Measurements from ENCODE around the gene MSLN. TPM values are rescaled to one million over a fixed set of nuclear protein-coding genes. Genes with fewer than 3 reads are reported as not detected.

The MSLN gene
- total and polyA plus RNA-seq, 4 experiments from 2014 or later: not detected

DNA sequence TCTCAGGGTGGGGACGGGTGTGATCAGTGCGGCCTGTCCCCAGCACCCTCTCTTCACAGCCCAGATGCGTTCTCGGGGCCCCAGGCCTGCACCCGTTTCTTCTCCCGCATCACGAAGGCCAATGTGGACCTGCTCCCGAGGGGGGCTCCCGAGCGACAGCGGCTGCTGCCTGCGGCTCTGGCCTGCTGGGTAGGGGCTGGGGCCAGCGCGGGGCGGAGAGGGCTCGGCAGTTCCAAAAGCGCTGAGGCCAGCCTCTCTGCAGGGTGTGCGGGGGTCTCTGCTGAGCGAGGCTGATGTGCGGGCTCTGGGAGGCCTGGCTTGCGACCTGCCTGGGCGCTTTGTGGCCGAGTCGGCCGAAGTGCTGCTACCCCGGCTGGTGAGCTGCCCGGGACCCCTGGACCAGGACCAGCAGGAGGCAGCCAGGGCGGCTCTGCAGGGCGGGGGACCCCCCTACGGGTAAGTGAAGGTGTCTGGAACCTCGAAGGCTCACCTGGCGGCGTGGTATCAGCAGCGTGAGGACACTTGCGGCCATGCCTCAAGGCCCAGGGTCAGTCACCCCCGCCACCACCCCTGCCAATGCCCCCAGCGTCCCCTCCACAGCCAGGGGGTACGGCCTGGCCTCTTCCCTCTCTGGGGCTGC is 4.4 kb downstream of the MSLN start:
- H3K9me3 ChIP-seq (ENCODE audit: control insufficient read depth in 1 of 2, low read length in 2 of 2): no peaks in the 10 kb centered on the region
- H3K4me1 ChIP-seq (ENCODE audit: insufficient read depth, low read length): no peaks in the 10 kb centered on the region
- POLR2A ChIA-PET (ENCODE audit: partially characterized antibody): no interaction called here
- no peaks in the 10 kb centered on the region for H3K36me3 ChIP-seq (ENCODE audit: insufficient read depth, low read length)
- CTCF ChIA-PET (ENCODE audit: partially characterized antibody): no interaction called here
- no peaks in the 10 kb centered on the region for H3K27me3 ChIP-seq (ENCODE audit: insufficient read depth, low read length)
- DNase-seq: no peak
- Mint-ChIP-seq H3K36me3 (no peaks in the 10 kb centered on the region), H3K9me3 (no peaks in the 10 kb centered on the region), H3K4me3 (no peak overlapping the region), H3K27me3 (peaks cover 0 to 1% of the 10 kb centered on the region in 2 donors), H3K4me1 (no peaks in the 10 kb centered on the region), H3K27ac (no peak overlapping the region)
- H3K27ac ChIP-seq (ENCODE audit: low read depth, low read length): no peak overlapping the region
- intact Hi-C loops (cut with micrococcal nuclease): no loop called here
- H3K4me3 ChIP-seq (ENCODE audit: low read length in 2 of 2): no peak overlapping the region

DNA sequence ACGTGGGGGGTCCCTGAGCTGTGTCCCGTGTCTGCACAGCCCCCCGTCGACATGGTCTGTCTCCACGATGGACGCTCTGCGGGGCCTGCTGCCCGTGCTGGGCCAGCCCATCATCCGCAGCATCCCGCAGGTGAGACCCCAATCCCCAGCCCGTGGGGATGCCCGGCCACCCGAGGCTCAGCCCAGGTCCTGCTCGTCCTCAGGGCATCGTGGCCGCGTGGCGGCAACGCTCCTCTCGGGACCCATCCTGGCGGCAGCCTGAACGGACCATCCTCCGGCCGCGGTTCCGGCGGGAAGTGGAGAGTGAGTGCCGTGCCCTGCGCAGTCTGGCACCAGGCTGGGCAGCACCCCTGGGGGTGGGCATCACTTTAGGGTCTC is 4.9 kb downstream of the MSLN start:
- Mint-ChIP-seq H3K36me3 (no peaks in the 10 kb centered on the region), H3K4me1 (no peaks in the 10 kb centered on the region), H3K27me3 (peaks cover 0 to 1% of the 10 kb centered on the region in 2 donors), H3K9me3 (no peaks in the 10 kb centered on the region), H3K27ac (no peak overlapping the region), H3K4me3 (no peak overlapping the region)
- intact Hi-C loops (cut with micrococcal nuclease): no loop called here
- Histone ChIP-seq H3K4me3 (ENCODE audit: low read length in 2 of 2) (no peak overlapping the region), H3K9me3 (ENCODE audit: control insufficient read depth in 1 of 2, low read length in 2 of 2) (no peaks in the 10 kb centered on the region), H3K36me3 (ENCODE audit: insufficient read depth, low read length) (no peaks in the 10 kb centered on the region), H3K4me1 (ENCODE audit: insufficient read depth, low read length) (no peaks in the 10 kb centered on the region), H3K27me3 (ENCODE audit: insufficient read depth, low read length) (no peaks in the 10 kb centered on the region), H3K27ac (ENCODE audit: low read depth, low read length) (no peak overlapping the region)
- DNase-seq: no peak
- ChIA-PET POLR2A (ENCODE audit: partially characterized antibody) (no interaction called here), CTCF (ENCODE audit: partially characterized antibody) (no interaction called here)

DNA sequence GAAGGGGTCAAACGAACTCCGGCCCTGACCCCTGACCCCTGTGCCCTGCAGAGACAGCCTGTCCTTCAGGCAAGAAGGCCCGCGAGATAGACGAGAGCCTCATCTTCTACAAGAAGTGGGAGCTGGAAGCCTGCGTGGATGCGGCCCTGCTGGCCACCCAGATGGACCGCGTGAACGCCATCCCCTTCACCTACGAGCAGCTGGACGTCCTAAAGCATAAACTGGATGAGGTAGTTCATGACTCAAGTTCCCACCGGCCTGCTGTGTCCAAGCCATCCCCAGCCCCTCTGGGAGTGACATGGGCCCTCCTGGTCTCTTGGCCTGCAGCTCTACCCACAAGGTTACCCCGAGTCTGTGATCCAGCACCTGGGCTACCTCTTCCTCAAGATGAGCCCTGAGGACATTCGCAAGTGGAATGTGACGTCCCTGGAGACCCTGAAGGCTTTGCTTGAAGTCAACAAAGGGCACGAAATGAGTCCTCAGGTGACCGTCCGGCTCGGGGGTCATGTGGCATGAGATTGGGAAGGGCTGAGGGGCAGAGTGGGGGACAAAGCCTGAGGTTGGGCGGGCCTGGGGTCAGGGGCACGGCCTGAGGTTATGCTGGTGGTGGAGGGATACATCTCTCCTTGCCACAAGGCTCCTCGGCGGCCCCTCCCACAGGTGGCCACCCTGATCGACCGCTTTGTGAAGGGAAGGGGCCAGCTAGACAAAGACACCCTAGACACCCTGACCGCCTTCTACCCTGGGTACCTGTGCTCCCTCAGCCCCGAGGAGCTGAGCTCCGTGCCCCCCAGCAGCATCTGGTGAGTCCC is 5.7 kb downstream of the MSLN start:
- Mint-ChIP-seq H3K36me3 (no peaks in the 10 kb centered on the region), H3K27ac (no peak overlapping the region), H3K4me1 (no peaks in the 10 kb centered on the region), H3K4me3 (no peak overlapping the region), H3K27me3 (no peaks in the 10 kb centered on the region), H3K9me3 (no peaks in the 10 kb centered on the region)
- ChIA-PET CTCF (ENCODE audit: partially characterized antibody) (no interaction called here), POLR2A (ENCODE audit: partially characterized antibody) (no interaction called here)
- Histone ChIP-seq H3K36me3 (ENCODE audit: insufficient read depth, low read length) (no peaks in the 10 kb centered on the region), H3K4me3 (ENCODE audit: low read length in 2 of 2) (no peak overlapping the region), H3K4me1 (ENCODE audit: insufficient read depth, low read length) (no peaks in the 10 kb centered on the region), H3K27ac (ENCODE audit: low read depth, low read length) (no peak overlapping the region), H3K9me3 (ENCODE audit: control insufficient read depth in 1 of 2, low read length in 2 of 2) (no peaks in the 10 kb centered on the region), H3K27me3 (ENCODE audit: insufficient read depth, low read length) (no peaks in the 10 kb centered on the region)
- no peak for DNase-seq
- intact Hi-C loops (cut with micrococcal nuclease): no loop called here

- no peak overlapping the region for H3K27ac ChIP-seq (ENCODE audit: low read depth, low read length)
- H3K36me3 ChIP-seq (ENCODE audit: insufficient read depth, low read length): no peaks in the 10 kb centered on the region
- Mint-ChIP-seq H3K4me1 (no peaks in the 10 kb centered on the region), H3K36me3 (no peaks in the 10 kb centered on the region), H3K9me3 (no peaks in the 10 kb centered on the region), H3K27ac (no peak overlapping the region), H3K4me3 (no peak overlapping the region), H3K27me3 (no peaks in the 10 kb centered on the region)
- DNase-seq: no peak
- no peak overlapping the region for H3K4me3 ChIP-seq (ENCODE audit: low read length in 2 of 2)
- intact Hi-C loops (cut with micrococcal nuclease): no loop called here
- H3K27me3 ChIP-seq (ENCODE audit: insufficient read depth, low read length): no peaks in the 10 kb centered on the region
- no peaks in the 10 kb centered on the region for H3K9me3 ChIP-seq (ENCODE audit: control insufficient read depth in 1 of 2, low read length in 2 of 2)
- ChIA-PET CTCF (ENCODE audit: partially characterized antibody) (no interaction called here), POLR2A (ENCODE audit: partially characterized antibody) (no interaction called here)
- H3K4me1 ChIP-seq (ENCODE audit: insufficient read depth, low read length): no peaks in the 10 kb centered on the region
Measured at GRCh38 chr16:766820-767640, 6.5 kb downstream of the MSLN start.

GRCh38 chr16:767743-768235 is 7.3 kb downstream of the MSLN start:
- no peaks in the 10 kb centered on the region for H3K36me3 ChIP-seq (ENCODE audit: insufficient read depth, low read length)
- H3K27me3 Mint-ChIP-seq: no peaks in the 10 kb centered on the region
- H3K27me3 ChIP-seq (ENCODE audit: insufficient read depth, low read length): no peaks in the 10 kb centered on the region
- H3K27ac ChIP-seq (ENCODE audit: low read depth, low read length): no peak overlapping the region
- H3K27ac Mint-ChIP-seq: no peak overlapping the region
- H3K4me1 Mint-ChIP-seq: no peaks in the 10 kb centered on the region
- H3K36me3 Mint-ChIP-seq: no peaks in the 10 kb centered on the region
- H3K9me3 ChIP-seq (ENCODE audit: control insufficient read depth in 1 of 2, low read length in 2 of 2): no peaks in the 10 kb centered on the region
- ChIA-PET POLR2A (ENCODE audit: partially characterized antibody) (no interaction called here), CTCF (ENCODE audit: partially characterized antibody) (interaction anchor here (0.7 kb wide), 1 partner anchor 25 kb away, joined by 3 read pairs; no protein-coding TSS in a partner anchor)
- H3K4me1 ChIP-seq (ENCODE audit: insufficient read depth, low read length): no peaks in the 10 kb centered on the region
- no peak overlapping the region for H3K4me3 Mint-ChIP-seq
- no peak for DNase-seq
- no peak overlapping the region for H3K4me3 ChIP-seq (ENCODE audit: low read length in 2 of 2)
- no peaks in the 10 kb centered on the region for H3K9me3 Mint-ChIP-seq
- intact Hi-C loops (cut with micrococcal nuclease): no loop called here

- Histone ChIP-seq H3K4me3 (ENCODE audit: low read length in 2 of 2) (no peak overlapping the region), H3K9me3 (ENCODE audit: control insufficient read depth in 1 of 2, low read length in 2 of 2) (no peaks in the 10 kb centered on the region), H3K27me3 (ENCODE audit: insufficient read depth, low read length) (no peaks in the 10 kb centered on the region), H3K36me3 (ENCODE audit: insufficient read depth, low read length) (no peaks in the 10 kb centered on the region), H3K27ac (ENCODE audit: low read depth, low read length) (no peak overlapping the region), H3K4me1 (ENCODE audit: insufficient read depth, low read length) (no peaks in the 10 kb centered on the region)
- H3K4me3 Mint-ChIP-seq: no peak overlapping the region
- no peak overlapping the region for H3K27ac Mint-ChIP-seq
- H3K4me1 Mint-ChIP-seq: no peaks in the 10 kb centered on the region
- ChIA-PET POLR2A (ENCODE audit: partially characterized antibody) (no interaction called here), CTCF (ENCODE audit: partially characterized antibody) (interaction anchor here (0.7 kb wide), 1 partner anchor 25 kb away, joined by 3 read pairs; no protein-coding TSS in a partner anchor)
- no peak for DNase-seq
- no peaks in the 10 kb centered on the region for H3K27me3 Mint-ChIP-seq
- intact Hi-C loops (cut with micrococcal nuclease): no loop called here
- no peaks in the 10 kb centered on the region for H3K9me3 Mint-ChIP-seq
- no peaks in the 10 kb centered on the region for H3K36me3 Mint-ChIP-seq
Measured at GRCh38 chr16:768428-768827, 7.9 kb downstream of the MSLN start.

DNA sequence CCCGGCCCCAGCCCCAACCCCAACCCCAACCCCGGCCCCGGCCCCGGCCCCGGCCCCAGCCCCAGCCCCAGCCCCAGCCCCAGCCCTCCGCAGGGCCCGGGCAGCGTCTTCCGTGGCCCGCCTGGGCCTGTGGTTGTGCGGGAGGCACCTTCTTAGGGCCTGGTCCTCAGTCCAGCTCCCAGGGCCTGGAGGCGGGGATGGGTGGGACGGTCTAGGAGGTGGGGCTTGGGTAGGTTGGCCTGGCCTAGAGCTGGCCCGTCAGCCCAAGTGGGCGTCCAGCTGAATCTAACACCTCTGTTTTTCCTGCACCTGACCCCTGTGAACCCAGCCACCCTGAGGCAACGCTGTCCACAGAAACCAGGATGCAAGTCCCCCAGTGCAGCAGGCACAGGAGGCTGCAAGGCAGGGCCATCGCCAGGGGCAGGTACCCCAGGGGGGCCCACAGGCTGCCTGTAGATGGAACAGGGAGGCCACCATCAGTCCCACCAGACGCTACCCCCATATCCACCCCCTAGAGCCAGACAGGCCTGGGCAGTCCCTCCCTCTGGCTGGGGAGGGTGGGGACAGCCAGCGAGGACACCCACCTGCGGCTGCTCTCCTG is 8.8 kb downstream of the MSLN start:
- Mint-ChIP-seq H3K27me3 (no peaks in the 10 kb centered on the region), H3K9me3 (no peaks in the 10 kb centered on the region), H3K27ac (no peak overlapping the region), H3K36me3 (no peaks in the 10 kb centered on the region), H3K4me3 (no peak overlapping the region), H3K4me1 (no peaks in the 10 kb centered on the region)
- Histone ChIP-seq H3K9me3 (ENCODE audit: control insufficient read depth in 1 of 2, low read length in 2 of 2) (no peaks in the 10 kb centered on the region), H3K27me3 (ENCODE audit: insufficient read depth, low read length) (no peaks in the 10 kb centered on the region), H3K4me1 (ENCODE audit: insufficient read depth, low read length) (no peaks in the 10 kb centered on the region), H3K4me3 (ENCODE audit: low read length in 2 of 2) (no peak overlapping the region), H3K36me3 (ENCODE audit: insufficient read depth, low read length) (no peaks in the 10 kb centered on the region), H3K27ac (ENCODE audit: low read depth, low read length) (no peak overlapping the region)
- CTCF ChIA-PET (ENCODE audit: partially characterized antibody): no interaction called here
- DNase-seq: no peak
- POLR2A ChIA-PET (ENCODE audit: partially characterized antibody): no interaction called here
- intact Hi-C loops (cut with micrococcal nuclease): no loop called here

All from CD4-positive, alpha-beta memory T cell (primary cell).